GM12878 (cell line): ENCODE measurements around the gene VGLL2. TPM values are rescaled to one million over a fixed set of nuclear protein-coding genes. Genes with fewer than 3 reads are reported as not detected.

Experiments used
- ATAC-seq: fragments of 200-7000 bp; cut with Tn5 transposase; 3 replicates; pipeline ENCODE4 v1.9.1; 2020; ENCODE audit warnings: mild to moderate bottlenecking, moderate library complexity
- BruUV-seq: library from RNA; stranded (reverse); fragments of 400-500 nt; replicated peaks from 2 replicates; lab custom pipeline; 2021; lab: Mats Ljungman, UMichigan
- CTCF ChIA-PET: fragments of 300-600 bp; sonication (Branson Sonifier 250); formaldehyde crosslinking; extraction: SDS; loops from one replicate; lab custom pipeline; 2021; ENCODE audit warnings: inconsistent platforms; lab: Yijun Ruan, JAX
- POLR2A ChIA-PET: fragments of 350-600 bp; formaldehyde crosslinking; extraction: SDS; loops from one replicate; lab custom pipeline; 2021; ENCODE audit warnings: inconsistent platforms; lab: Charles Lee
- RAD21 ChIA-PET: fragments of 300-600 bp; sonication (Branson Sonifier 250); formaldehyde crosslinking; loops from one replicate; lab custom pipeline; 2023; ENCODE audit warnings: antibody characterized with exemption; ENCODE audit not compliant: unreplicated experiment; lab: Charles Lee
- SMC1A ChIA-PET: fragments of 300-600 bp; sonication (Branson Sonifier 250); formaldehyde crosslinking; loops from one replicate; lab custom pipeline; 2023; ENCODE audit not compliant: unreplicated experiment, uncharacterized antibody; lab: Charles Lee
- DNase-seq: peaks from one replicate; pipeline ENCODE4 v3.0.0-alpha.2; 2011; ENCODE audit warnings: low read depth, low spot score
- FAIRE-seq: peaks from 3 replicates; lab custom pipeline; 2011; peaks lifted over from hg19 to GRCh38; lab: Jason Lieb, UNC
- H2AFZ ChIP-seq: 2 replicates; pipeline ENCODE4 v1.6.0; 2011; ENCODE audit warnings: low read depth, low read length, control low read depth; ENCODE audit not compliant: control insufficient read depth
- H3K27ac ChIP-seq: 2 replicates; pipeline ENCODE4 v1.5.1; 2011; ENCODE audit warnings: control low read depth; ENCODE audit not compliant: control insufficient read depth, insufficient read depth
- H3K27me3 ChIP-seq, 2 experiments: replicated peaks in 1 of 2; 2 replicates each; pipeline versions ENCODE4 v1.6.0 to v1.6.1; 2011; ENCODE audit warnings: low read length in 1 of 2; ENCODE audit not compliant: control insufficient read depth in 2 of 2, insufficient read depth in 2 of 2
- H3K36me3 ChIP-seq, 2 experiments: 2 replicates each; pipeline ENCODE4 v1.5.1; 2011; ENCODE audit warnings: low read length in 1 of 2; ENCODE audit not compliant: control insufficient read depth in 2 of 2, insufficient read depth in 2 of 2
- H3K4me1 ChIP-seq: 2 replicates; pipeline ENCODE4 v1.6.1; 2011; ENCODE audit warnings: mild to moderate bottlenecking, low read length, moderate library complexity, mixed read lengths; ENCODE audit not compliant: control insufficient read depth, insufficient read depth
- H3K4me2 ChIP-seq: 2 replicates; pipeline ENCODE4 v1.6.0; 2011; ENCODE audit warnings: control low read depth; ENCODE audit not compliant: control insufficient read depth, insufficient read depth
- H3K4me3 ChIP-seq: fragments of 200-600 bp; sonication (generic); 2 replicates; pipeline ENCODE4 v1.5.1; 2016
- H3K79me2 ChIP-seq: 2 replicates; pipeline ENCODE4 v1.6.0; 2011; ENCODE audit warnings: low read length; ENCODE audit not compliant: control insufficient read depth, insufficient read depth
- H3K9ac ChIP-seq: 2 replicates; pipeline ENCODE4 v1.8.0; 2011; ENCODE audit warnings: low read length, control low read depth, mixed read lengths; ENCODE audit not compliant: control insufficient read depth, insufficient read depth
- H3K9me3 ChIP-seq: replicated peaks from 3 replicates; pipeline ENCODE4 v1.5.1; 2011; ENCODE audit warnings: mild to moderate bottlenecking, low read length; ENCODE audit not compliant: control insufficient read depth, insufficient read depth
- H4K20me1 ChIP-seq: 2 replicates; pipeline ENCODE4 v1.6.0; 2011; ENCODE audit not compliant: control insufficient read depth, insufficient read depth
- BCL11A ChIP-seq: IDR thresholded peaks from 2 replicates; pipeline ENCODE4 v1.6.1; 2011; ENCODE audit warnings: low read depth, low read length
- CUX1 ChIP-seq: IDR thresholded peaks from 2 replicates; pipeline ENCODE4 v1.6.1; 2012; ENCODE audit warnings: improper control_type of control experiment, low read depth, low read length; ENCODE audit not compliant: insufficient replicate concordance
- DPF2 ChIP-seq: fragments of 450-650 bp; IDR thresholded peaks from 2 replicates; pipeline ENCODE4 v1.6.1; 2017; ENCODE audit warnings: mild to moderate bottlenecking
- EED ChIP-seq: sonication (generic); IDR thresholded peaks from 2 replicates; pipeline ENCODE4 v1.6.1; 2016; ENCODE audit warnings: antibody characterized with exemption, low read depth
- ELK1 ChIP-seq: IDR thresholded peaks from 2 replicates; pipeline ENCODE4 v1.6.1; 2012; ENCODE audit warnings: low read depth, low read length, improper control_type of control experiment
- FOXK2 ChIP-seq: fragments of 450-650 bp; IDR thresholded peaks from 2 replicates; pipeline ENCODE4 v1.6.1; 2017; ENCODE audit warnings: mild to moderate bottlenecking, moderate library complexity
- NFYA ChIP-seq: IDR thresholded peaks from 2 replicates; pipeline ENCODE4 v1.6.1; 2011; ENCODE audit warnings: low read depth, mild to moderate bottlenecking, low read length, improper control_type of control experiment, borderline replicate concordance
- NRF1 ChIP-seq: conservative IDR thresholded peaks from 2 replicates; pipeline ENCODE4 v1.6.1; 2011; ENCODE audit warnings: mild to moderate bottlenecking, low read depth, low read length, improper control_type of control experiment
- SIN3A ChIP-seq: IDR thresholded peaks from 2 replicates; pipeline ENCODE4 v1.6.1; 2012; ENCODE audit warnings: low read depth, low read length, improper control_type of control experiment
- ZBTB40 ChIP-seq: fragments of 450-650 bp; IDR thresholded peaks from 2 replicates; pipeline ENCODE4 v1.6.1; 2016; ENCODE audit warnings: mild to moderate bottlenecking, moderate library complexity, borderline replicate concordance
- ZNF207 ChIP-seq: fragments of 450-650 bp; IDR thresholded peaks from 2 replicates; pipeline ENCODE4 v1.6.1; 2014; ENCODE audit warnings: antibody characterized with exemption, mild to moderate bottlenecking, borderline replicate concordance
- WGBS: methylation state at CpG from one replicate; pipeline ENCODE4 v1.1.6; 2016; ENCODE audit warnings: low lambda C conversion rate; ENCODE audit not compliant: insufficient replicate concordance, insufficient coverage; ENCODE audit errors: missing lambda C conversion rate; 5-methylcytosine and 5-hydroxymethylcytosine counted together
- in situ Hi-C: fragments of 300-500 bp; cut with MboI; formaldehyde crosslinking; loops from 9 replicates; pipeline ENCODE4 v1.14.3; 2018; ENCODE audit warnings: mixed read lengths
- intact Hi-C: fragments of 100-400 bp; cut with micrococcal nuclease; formaldehyde crosslinking; loops from one replicate; pipeline ENCODE4 v1.14.2; 2022; ENCODE audit not compliant: unreplicated experiment
- polyA plus RNA-seq, 11 experiments: library from polyadenylated mRNA; depleted of rRNA in 4 of 11; unstranded in 6 of 11; stranded (reverse) in 5 of 11; fragments of >200 nt; fragmentation: Nextera tagmentation in 4 of 11; fragmentation: Illumina TruSeq in 1 of 11; extraction: Ambion mirVana in 4 of 11; extraction: Trizol in 1 of 11; gene quantifications; 1 replicate in 1 of 11; 2 replicates in 10 of 11; pipeline versions ENCODE4 v1.2.1 to v1.2.3, GENCODE V29; 2011 to 2016; ENCODE audit warnings: inconsistent platforms in 2 of 11, missing spikeins in 2 of 11, low read depth in 1 of 11
- total RNA-seq, 4 experiments: library from RNA; depleted of rRNA in 3 of 4; stranded (reverse); fragments of >200 nt in 3 of 4; fragmentation: Illumina TruSeq in 1 of 4; extraction: Trizol in 1 of 4; gene quantifications; 2 replicates each; pipeline versions ENCODE4 v1.2.1 to v1.2.3, GENCODE V29; 2013 to 2021

VGLL2 gene
- total and polyA plus RNA-seq, 10 of the 15 experiments (the other 5 are each of a cell fraction or from before 2014, with no cell fraction given): not detected

GRCh38 chr6:117288083-117288715 lies 22.8 kb downstream of the VGLL2 start (continued):
- TF ChIP-seq FOXK2 (no peak), BCL11A (no peak), CUX1 (no peak), NRF1 (no peak), ZNF207 (no peak)
- TF ChIP-seq, all 136 proteins: peak for 0

GRCh38 chr6:117290173-117290846 lies 25.0 kb downstream of the VGLL2 start:
- H3K36me3 ChIP-seq: no peaks in the 10 kb centered on the region
- BruUV-seq: no TSS peak

More at GRCh38 chr6:117290173-117290846, 25.0 kb downstream of the VGLL2 start:
- Histone ChIP-seq H3K4me3 (no peak overlapping the region), H3K9ac (no peak overlapping the region), H3K79me2 (no peaks in the 10 kb centered on the region), H3K4me2 (no peak overlapping the region), H3K27me3 (no peaks in the 10 kb centered on the region), H3K27ac (no peak overlapping the region), H3K4me1 (no peaks in the 10 kb centered on the region), H4K20me1 (no peaks in the 10 kb centered on the region), H2AFZ (no peak overlapping the region), H3K9me3 (no peaks in the 10 kb centered on the region)
- in situ Hi-C loops: no loop called here
- no peak for ATAC-seq
- TF ChIP-seq DPF2: no peak
- no peak for TF ChIP-seq NFYA
- TF ChIP-seq SIN3A: no peak
- TF ChIP-seq ZBTB40: no peak
- TF ChIP-seq ELK1: no peak
- TF ChIP-seq EED: no peak
- ChIA-PET CTCF (no interaction called here), RAD21 (no interaction called here), SMC1A (interaction anchor here (0.6 to 1.2 kb wide), 2 partner anchors 13 to 152 kb away, joined by 3 read pairs; no protein-coding TSS in a partner anchor), POLR2A (no interaction called here)
- DNase-seq: no peak
- 30% methylated on average over 3 of the region's 3 CpGs for WGBS
- FAIRE-seq: no peak
- intact Hi-C loops: no loop called here
